Neural progenitor cell (in vitro differentiated cells): ENCODE measurements around the gene DGKD.

Source experiments
- CTCF ChIP-seq: fragments of 200-600 bp; sonication (generic); IDR thresholded peaks from 2 replicates; pipeline ENCODE4 v1.5.1; 2017; ENCODE audit warnings: antibody characterized with exemption, mild to moderate bottlenecking
- EZH2phosphoT487 ChIP-seq: fragments of 200-600 bp; sonication (generic); IDR thresholded peaks from 2 replicates; pipeline ENCODE4 v1.6.1; 2017; ENCODE audit warnings: antibody characterized with exemption

GRCh38 chr2:233416706-233417105, 62.4 kb downstream of the DGKD start:
- TF ChIP-seq CTCF (no peak), EZH2phosphoT487 (no peak)
